ENCODE measurements around the gene DDX1.
"Not testable (repeated sequence)": the region's sequence is repeated elsewhere in the genome, so short reads cannot be mapped to it uniquely, and the experiment has no call there.

The DDX1 gene

GRCh38 chr2:15617778-15618448 is 26.2 kb downstream of the DDX1 start:
- no peak for DNase-seq

- no peak for DNase-seq
Measured at GRCh38 chr2:15618449-15618855, 26.8 kb downstream of the DDX1 start.

GRCh38 chr2:15619076-15619475 is 27.4 kb downstream of the DDX1 start:
- no peak for DNase-seq

- DNase-seq, result no peak
Measured at GRCh38 chr2:15619510-15619909, 27.8 kb downstream of the DDX1 start.

GRCh38 chr2:15619938-15620337 is 28.3 kb downstream of the DDX1 start:
- no peak for DNase-seq

DNA sequence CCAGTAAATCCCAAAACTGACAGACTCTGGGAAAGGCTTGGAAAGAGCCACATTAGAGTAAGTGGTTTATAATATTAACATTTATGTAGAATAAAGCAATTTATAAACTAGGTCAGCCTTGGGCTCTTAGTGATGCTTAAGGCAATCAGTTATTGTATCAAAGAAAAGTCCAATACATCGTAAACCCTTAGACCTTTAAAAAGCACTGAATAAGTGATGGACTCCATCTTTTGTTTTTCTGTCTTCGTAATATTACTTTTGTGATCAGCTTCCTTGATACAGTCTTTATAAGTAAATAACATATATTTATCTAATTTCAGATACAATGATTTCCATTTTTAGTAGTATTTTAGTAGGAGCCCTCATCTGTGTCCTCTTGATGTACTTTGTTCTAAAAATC is 28.7 kb downstream of the DDX1 start:
- no peak for DNase-seq

- DNase-seq, result no peak
Measured at GRCh38 chr2:15620857-15621471, 29.3 kb downstream of the DDX1 start.

GRCh38 chr2:15621472-15621870 is 29.8 kb downstream of the DDX1 start:
- not testable (repeated sequence) for DNase-seq

DNA sequence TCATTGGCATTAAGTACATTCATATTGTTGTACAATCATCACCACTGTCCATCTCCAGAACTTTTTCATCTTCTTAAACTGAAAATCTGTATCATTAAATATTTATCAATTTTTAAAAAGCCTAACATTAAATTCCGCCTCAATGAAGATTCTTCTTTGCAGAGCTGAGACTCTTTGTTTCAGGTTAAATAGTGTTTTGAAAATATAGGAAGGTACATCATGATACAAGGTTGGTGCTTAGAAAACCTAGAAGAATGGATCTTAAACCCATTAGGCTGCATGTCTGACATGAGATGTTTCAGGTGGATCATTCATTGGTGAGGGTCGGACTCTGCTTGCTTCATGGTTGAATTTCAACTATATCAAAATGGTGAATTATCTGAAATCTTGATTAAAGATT is 30.5 kb downstream of the DDX1 start:
- no peak for DNase-seq

DNA sequence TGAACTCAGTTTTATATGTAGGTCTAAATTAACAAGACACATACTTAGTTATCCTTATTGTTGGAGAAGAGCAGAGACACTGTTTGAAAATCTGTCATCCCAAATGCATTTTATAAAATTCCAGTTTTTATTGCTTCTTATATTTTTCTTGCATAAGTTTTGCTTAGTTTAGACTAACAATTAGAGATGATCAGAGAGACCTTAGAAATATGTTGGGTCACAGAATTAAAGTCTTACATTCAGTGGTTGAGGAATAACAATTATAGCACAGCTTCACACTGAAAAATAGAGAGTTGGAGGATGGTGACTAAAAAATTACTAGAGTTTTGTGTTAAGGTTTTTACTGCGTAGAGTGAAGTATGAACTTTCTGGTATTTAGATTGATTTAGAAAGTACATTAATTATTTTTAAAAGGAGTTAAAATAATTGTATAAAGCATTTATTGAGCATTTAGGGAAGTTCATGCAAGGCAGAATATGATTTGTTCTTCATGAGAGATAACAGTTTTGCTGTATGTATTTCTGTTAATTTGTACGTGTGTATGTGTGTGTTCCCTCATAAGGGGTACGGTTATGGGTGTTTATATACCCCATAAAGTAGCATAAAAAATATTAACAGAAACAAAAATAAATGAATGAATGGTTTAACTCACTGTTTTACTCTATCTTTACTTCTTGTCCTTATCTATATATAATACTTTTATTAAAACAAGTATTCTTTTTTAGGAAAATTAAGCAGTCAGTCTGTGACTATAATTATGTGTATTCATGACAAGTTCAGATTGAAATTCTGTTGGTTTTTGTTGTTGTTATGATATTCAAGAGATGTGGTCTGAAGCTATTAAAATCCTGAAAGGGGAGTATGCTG is 31.2 kb downstream of the DDX1 start:
- DNase-seq, result no peak

DNA sequence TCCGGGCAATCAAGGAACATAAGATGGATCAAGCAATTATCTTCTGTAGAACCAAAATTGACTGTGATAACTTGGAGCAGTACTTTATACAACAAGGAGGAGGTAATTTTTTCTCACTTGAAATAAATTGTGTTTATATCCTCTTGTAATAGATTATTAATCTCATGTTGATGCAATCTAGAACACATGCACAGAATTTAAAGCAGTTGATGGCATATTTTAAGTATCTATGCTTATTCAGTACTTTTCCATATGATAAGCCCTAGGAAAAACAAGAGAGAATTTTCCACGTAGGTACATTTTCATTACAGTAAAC is 31.8 kb downstream of the DDX1 start:
- no peak for DNase-seq

DNA sequence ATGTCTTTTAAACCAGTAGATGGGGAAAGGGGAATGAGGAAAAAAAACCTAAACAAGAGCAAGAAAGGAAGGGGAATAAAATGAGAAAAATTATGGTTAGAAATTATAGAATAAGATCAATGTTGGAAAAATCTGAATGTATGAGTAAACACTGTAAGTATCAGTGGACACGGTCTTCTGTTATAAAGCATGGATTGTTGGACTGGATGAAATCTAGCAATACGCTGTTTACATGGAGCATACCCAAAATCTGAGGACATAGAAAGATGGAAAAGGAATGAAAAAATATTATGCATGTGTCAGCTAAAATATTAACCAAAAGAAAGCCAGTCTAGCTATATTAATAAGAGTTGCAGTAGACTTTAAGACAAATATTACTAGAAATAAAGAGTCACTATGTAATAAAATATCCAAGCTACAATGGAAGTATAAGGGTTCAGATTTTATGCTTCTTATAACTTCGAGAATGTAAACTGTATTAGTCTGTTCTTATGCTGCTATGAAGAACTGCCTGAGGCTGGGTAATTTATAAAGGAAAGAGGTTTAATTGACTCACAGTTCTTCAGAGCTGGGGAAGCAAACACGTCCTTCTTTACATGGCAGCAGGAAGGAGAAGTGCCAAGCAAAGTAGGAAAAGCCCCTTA is 32.4 kb downstream of the DDX1 start:
- no peak for DNase-seq

- DNase-seq, result no peak
Measured at GRCh38 chr2:15624903-15625302, 33.2 kb downstream of the DDX1 start.

GRCh38 chr2:15625344-15626036 is 33.8 kb downstream of the DDX1 start:
- DNase-seq, result no peak

GRCh38 chr2:15626126-15626525 is 34.5 kb downstream of the DDX1 start:
- no peak for DNase-seq

DNA sequence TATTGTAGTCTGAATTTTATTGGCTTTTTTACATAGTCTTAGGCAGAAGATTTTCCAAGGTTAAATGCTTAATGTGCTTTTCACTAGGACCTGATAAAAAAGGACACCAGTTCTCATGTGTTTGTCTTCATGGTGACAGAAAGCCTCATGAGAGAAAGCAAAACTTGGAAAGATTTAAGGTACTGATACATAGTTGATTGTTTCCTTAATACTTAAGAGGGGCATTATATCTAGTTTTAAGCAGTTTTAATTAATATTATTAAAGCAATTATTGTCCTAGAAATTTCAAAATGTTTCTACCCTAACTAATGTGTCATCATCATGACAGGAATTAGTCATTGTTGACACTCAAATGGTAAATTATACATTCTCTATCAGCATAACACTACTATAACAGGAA is 35.3 kb downstream of the DDX1 start:
- no peak for DNase-seq

DNA sequence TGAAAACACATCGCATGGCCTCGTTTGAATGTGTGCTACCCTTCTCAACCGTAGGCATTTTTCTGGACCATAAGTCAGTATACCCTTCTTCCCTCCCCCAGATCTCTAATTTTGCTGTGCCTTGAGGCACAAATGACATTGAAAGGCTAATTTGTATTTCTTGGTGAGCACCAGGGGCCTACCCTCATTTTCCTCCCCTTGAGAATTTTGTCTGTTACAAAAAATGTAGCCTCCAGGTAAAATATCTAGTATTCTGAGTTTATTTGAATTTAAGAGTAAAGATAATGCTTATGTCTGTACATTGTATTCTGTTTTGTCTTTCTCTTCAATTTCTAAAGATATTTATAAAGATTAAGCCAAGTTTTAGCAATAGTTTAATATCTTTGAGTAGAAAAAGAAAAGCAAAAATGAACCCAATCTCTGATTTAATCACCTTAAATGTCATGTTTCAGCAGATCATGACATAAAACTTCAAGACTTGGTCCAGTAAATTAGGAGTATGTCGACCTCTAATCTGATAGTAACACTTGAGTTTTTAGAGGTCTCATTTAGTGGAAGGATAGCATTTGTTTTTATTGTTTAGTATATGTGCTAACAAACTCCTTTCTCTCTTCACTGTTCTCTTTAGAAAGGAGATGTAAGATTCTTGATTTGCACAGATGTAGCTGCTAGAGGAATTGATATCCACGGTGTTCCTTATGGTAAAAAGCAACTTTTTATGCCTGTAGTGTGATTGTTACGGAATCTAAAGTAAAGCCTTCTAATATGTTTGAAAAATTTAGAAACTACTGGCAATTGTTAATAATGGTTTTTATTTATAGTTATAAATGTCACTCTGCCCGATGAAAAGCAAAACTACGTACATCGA is 36.4 kb downstream of the DDX1 start:
- no peak for DNase-seq

DNA sequence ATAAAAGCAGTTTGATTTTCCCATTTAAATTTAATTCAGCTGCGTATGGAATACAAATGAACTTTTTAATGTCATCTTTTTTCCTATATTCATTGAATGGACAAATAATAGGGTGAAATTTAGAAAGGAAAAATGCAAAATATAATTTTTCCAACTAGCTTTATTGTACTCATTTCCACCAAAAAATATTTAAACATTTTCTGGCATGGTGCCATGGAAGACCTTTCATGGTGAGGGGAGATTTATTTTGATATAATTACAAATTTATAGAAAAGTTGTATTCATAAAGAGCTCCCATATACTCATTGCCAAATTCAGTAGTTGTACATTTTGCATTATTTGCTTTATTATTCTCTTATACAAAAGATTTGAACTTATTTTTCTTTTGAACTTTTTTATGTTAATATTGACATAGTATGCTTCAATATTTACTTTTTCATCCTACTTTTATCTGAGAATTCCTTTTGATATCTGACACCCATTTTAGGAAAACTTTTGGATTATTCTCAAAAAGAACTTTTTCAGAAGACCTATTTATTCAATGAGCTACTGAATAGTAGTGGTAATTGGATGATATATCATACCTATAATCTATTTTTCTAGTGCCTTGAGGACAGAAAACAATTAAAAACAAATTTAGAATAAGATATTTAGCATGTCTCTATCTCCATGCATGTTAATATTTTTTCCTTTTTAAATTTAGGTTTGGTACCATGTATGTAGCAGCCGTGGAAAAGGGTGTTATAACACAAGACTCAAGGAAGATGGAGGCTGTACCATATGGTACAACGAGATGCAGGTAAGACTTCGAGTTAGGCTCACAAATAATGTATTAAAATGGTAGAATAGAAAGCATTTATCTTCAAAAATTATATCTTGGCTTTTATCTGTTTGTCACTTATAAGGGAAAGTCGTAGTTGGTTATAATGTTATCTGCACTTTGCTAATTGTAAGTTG is 37.5 kb downstream of the DDX1 start:
- no peak for DNase-seq

GRCh38 chr2:15630121-15630977 is 38.7 kb downstream of the DDX1 start:
- DNase-seq, result no peak
